WTC11 (cell line): ENCODE results near the gene BRINP1.

Source experiments
- ATF3 ChIP-seq: sonication (generic); formaldehyde crosslinking; conservative IDR thresholded peaks from 2 replicates; pipeline ENCODE4 v1.8.1; 2022; ENCODE audit warnings: mild to moderate bottlenecking, missing genetic modification reagents
- CREB1 ChIP-seq: sonication (generic); formaldehyde crosslinking; IDR thresholded peaks from 2 replicates; pipeline ENCODE4 v1.8.0; 2023; ENCODE audit warnings: mild to moderate bottlenecking, missing genetic modification reagents
- ESRRA ChIP-seq: sonication (generic); formaldehyde crosslinking; IDR thresholded peaks from 2 replicates; pipeline ENCODE4 v1.8.1; 2022; ENCODE audit warnings: mild to moderate bottlenecking, missing genetic modification reagents, borderline replicate concordance
- SMAD3 ChIP-seq: sonication (generic); formaldehyde crosslinking; IDR thresholded peaks from 2 replicates; pipeline ENCODE4 v1.8.0; 2022; ENCODE audit warnings: missing genetic modification reagents, mild to moderate bottlenecking, borderline replicate concordance
- SP1 ChIP-seq: sonication (generic); formaldehyde crosslinking; conservative IDR thresholded peaks from 2 replicates; pipeline ENCODE4 v1.8.1; 2022; ENCODE audit warnings: missing genetic modification reagents
- TF ChIP-seq, protein P1 (sequence below): sonication (generic); formaldehyde crosslinking; IDR thresholded peaks from 2 replicates; pipeline ENCODE4 v1.8.1; 2022; ENCODE audit warnings: missing genetic modification reagents, borderline replicate concordance
- TF ChIP-seq, protein P2 (sequence below): fragments of 200-600 bp; IDR thresholded peaks from 2 replicates; pipeline ENCODE4 v1.8.0; 2022; ENCODE audit warnings: antibody characterized with exemption
- TF ChIP-seq, protein P3 (sequence below): sonication (generic); formaldehyde crosslinking; IDR thresholded peaks from 2 replicates; pipeline ENCODE4 v1.8.1; 2023; ENCODE audit warnings: mild to moderate bottlenecking, missing genetic modification reagents, borderline replicate concordance
- TF ChIP-seq, protein P4 (sequence below): sonication (generic); formaldehyde crosslinking; IDR thresholded peaks from 2 replicates; pipeline ENCODE4 v1.8.0; 2022; ENCODE audit warnings: mild to moderate bottlenecking, missing genetic modification reagents
- TF ChIP-seq, protein P5 (sequence below): sonication (generic); formaldehyde crosslinking; IDR thresholded peaks from 2 replicates; pipeline ENCODE4 v1.8.0; 2022; ENCODE audit warnings: mild to moderate bottlenecking, missing genetic modification reagents
- TF ChIP-seq, protein P6 (sequence below): sonication (generic); formaldehyde crosslinking; IDR thresholded peaks from 2 replicates; pipeline ENCODE4 v1.8.0; 2022; ENCODE audit warnings: mild to moderate bottlenecking, missing genetic modification reagents

- TF ChIP-seq, protein P1, sequence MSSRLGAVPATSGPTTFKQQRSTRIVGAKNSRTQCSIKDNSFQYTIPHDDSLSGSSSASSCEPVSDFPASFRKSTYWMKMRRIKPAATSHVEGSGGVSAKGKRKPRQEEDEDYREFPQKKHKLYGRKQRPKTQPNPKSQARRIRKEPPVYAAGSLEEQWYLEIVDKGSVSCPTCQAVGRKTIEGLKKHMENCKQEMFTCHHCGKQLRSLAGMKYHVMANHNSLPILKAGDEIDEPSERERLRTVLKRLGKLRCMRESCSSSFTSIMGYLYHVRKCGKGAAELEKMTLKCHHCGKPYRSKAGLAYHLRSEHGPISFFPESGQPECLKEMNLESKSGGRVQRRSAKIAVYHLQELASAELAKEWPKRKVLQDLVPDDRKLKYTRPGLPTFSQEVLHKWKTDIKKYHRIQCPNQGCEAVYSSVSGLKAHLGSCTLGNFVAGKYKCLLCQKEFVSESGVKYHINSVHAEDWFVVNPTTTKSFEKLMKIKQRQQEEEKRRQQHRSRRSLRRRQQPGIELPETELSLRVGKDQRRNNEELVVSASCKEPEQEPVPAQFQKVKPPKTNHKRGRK (CRISPR knock-in tag): no peak
- TF ChIP-seq, protein P2, sequence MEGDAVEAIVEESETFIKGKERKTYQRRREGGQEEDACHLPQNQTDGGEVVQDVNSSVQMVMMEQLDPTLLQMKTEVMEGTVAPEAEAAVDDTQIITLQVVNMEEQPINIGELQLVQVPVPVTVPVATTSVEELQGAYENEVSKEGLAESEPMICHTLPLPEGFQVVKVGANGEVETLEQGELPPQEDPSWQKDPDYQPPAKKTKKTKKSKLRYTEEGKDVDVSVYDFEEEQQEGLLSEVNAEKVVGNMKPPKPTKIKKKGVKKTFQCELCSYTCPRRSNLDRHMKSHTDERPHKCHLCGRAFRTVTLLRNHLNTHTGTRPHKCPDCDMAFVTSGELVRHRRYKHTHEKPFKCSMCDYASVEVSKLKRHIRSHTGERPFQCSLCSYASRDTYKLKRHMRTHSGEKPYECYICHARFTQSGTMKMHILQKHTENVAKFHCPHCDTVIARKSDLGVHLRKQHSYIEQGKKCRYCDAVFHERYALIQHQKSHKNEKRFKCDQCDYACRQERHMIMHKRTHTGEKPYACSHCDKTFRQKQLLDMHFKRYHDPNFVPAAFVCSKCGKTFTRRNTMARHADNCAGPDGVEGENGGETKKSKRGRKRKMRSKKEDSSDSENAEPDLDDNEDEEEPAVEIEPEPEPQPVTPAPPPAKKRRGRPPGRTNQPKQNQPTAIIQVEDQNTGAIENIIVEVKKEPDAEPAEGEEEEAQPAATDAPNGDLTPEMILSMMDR: no peak
- TF ChIP-seq ESRRA (CRISPR knock-in tag) (no peak), CREB1 (CRISPR knock-in tag) (no peak), SMAD3 (CRISPR knock-in tag) (no peak), ATF3 (CRISPR knock-in tag) (no peak), SP1 (CRISPR knock-in tag) (no peak)
- TF ChIP-seq, protein P3, sequence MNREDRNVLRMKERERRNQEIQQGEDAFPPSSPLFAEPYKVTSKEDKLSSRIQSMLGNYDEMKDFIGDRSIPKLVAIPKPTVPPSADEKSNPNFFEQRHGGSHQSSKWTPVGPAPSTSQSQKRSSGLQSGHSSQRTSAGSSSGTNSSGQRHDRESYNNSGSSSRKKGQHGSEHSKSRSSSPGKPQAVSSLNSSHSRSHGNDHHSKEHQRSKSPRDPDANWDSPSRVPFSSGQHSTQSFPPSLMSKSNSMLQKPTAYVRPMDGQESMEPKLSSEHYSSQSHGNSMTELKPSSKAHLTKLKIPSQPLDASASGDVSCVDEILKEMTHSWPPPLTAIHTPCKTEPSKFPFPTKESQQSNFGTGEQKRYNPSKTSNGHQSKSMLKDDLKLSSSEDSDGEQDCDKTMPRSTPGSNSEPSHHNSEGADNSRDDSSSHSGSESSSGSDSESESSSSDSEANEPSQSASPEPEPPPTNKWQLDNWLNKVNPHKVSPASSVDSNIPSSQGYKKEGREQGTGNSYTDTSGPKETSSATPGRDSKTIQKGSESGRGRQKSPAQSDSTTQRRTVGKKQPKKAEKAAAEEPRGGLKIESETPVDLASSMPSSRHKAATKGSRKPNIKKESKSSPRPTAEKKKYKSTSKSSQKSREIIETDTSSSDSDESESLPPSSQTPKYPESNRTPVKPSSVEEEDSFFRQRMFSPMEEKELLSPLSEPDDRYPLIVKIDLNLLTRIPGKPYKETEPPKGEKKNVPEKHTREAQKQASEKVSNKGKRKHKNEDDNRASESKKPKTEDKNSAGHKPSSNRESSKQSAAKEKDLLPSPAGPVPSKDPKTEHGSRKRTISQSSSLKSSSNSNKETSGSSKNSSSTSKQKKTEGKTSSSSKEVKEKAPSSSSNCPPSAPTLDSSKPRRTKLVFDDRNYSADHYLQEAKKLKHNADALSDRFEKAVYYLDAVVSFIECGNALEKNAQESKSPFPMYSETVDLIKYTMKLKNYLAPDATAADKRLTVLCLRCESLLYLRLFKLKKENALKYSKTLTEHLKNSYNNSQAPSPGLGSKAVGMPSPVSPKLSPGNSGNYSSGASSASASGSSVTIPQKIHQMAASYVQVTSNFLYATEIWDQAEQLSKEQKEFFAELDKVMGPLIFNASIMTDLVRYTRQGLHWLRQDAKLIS (CRISPR knock-in tag): no peak
- TF ChIP-seq, protein P4, sequence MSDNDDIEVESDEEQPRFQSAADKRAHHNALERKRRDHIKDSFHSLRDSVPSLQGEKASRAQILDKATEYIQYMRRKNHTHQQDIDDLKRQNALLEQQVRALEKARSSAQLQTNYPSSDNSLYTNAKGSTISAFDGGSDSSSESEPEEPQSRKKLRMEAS: no peak
- TF ChIP-seq, protein P5, sequence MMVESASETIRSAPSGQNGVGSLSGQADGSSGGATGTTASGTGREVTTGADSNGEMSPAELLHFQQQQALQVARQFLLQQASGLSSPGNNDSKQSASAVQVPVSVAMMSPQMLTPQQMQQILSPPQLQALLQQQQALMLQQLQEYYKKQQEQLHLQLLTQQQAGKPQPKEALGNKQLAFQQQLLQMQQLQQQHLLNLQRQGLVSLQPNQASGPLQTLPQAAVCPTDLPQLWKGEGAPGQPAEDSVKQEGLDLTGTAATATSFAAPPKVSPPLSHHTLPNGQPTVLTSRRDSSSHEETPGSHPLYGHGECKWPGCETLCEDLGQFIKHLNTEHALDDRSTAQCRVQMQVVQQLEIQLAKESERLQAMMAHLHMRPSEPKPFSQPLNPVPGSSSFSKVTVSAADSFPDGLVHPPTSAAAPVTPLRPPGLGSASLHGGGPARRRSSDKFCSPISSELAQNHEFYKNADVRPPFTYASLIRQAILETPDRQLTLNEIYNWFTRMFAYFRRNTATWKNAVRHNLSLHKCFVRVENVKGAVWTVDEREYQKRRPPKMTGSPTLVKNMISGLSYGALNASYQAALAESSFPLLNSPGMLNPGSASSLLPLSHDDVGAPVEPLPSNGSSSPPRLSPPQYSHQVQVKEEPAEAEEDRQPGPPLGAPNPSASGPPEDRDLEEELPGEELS (CRISPR knock-in tag): no peak
- TF ChIP-seq, protein P6, sequence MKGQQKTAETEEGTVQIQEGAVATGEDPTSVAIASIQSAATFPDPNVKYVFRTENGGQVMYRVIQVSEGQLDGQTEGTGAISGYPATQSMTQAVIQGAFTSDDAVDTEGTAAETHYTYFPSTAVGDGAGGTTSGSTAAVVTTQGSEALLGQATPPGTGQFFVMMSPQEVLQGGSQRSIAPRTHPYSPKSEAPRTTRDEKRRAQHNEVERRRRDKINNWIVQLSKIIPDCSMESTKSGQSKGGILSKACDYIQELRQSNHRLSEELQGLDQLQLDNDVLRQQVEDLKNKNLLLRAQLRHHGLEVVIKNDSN (CRISPR knock-in tag): no peak
Measured at GRCh38 chr9:119284587-119285337, 84.5 kb downstream of the BRINP1 start.
